SH-SY5Y (cell line): ENCODE measurements around the gene PCDHGC3.

Source experiments
- GATA2 ChIP-seq: IDR thresholded peaks from 2 replicates; pipeline ENCODE4 v1.6.1; 2011; ENCODE audit warnings: mild to moderate bottlenecking, low read depth, low read length
- GATA3 ChIP-seq: IDR thresholded peaks from 2 replicates; pipeline ENCODE4 v1.6.1; 2011; ENCODE audit warnings: low read depth, mild to moderate bottlenecking, low read length, moderate library complexity

Gene PCDHGC3

GRCh38 chr5:141510160-141510559, 34.4 kb downstream of the PCDHGC3 start:
- no peak for TF ChIP-seq GATA2
- no peak for TF ChIP-seq GATA3

DNA sequence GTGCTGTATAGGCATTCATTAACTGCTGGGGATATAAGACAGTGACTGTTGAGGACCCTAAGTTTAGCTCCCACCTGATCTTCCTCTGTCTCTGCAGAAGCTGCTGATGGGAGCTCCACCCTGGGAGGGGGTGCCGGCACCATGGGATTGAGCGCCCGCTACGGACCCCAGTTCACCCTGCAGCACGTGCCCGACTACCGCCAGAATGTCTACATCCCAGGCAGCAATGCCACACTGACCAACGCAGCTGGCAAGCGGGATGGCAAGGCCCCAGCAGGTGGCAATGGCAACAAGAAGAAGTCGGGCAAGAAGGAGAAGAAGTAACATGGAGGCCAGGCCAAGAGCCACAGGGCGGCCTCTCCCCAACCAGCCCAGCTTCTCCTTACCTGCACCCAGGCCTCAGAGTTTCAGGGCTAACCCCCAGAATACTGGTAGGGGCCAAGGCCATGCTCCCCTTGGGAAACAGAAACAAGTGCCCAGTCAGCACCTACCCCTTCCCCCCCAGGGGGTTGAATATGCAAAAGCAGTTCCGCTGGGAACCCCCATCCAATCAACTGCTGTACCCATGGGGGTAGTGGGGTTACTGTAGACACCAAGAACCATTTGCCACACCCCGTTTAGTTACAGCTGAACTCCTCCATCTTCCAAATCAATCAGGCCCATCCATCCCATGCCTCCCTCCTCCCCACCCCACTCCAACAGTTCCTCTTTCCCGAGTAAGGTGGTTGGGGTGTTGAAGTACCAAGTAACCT, 35.3 kb downstream of the PCDHGC3 start:
- TF ChIP-seq GATA2 (no peak), GATA3 (no peak)

- no peak for TF ChIP-seq GATA2
- no peak for TF ChIP-seq GATA3
These were observed 36.1 kb downstream of the PCDHGC3 start for GRCh38 chr5:141511771-141512325.

- TF ChIP-seq GATA2: no peak
- no peak for TF ChIP-seq GATA3
These were observed 36.7 kb downstream of the PCDHGC3 start for GRCh38 chr5:141512390-141512910.

DNA sequence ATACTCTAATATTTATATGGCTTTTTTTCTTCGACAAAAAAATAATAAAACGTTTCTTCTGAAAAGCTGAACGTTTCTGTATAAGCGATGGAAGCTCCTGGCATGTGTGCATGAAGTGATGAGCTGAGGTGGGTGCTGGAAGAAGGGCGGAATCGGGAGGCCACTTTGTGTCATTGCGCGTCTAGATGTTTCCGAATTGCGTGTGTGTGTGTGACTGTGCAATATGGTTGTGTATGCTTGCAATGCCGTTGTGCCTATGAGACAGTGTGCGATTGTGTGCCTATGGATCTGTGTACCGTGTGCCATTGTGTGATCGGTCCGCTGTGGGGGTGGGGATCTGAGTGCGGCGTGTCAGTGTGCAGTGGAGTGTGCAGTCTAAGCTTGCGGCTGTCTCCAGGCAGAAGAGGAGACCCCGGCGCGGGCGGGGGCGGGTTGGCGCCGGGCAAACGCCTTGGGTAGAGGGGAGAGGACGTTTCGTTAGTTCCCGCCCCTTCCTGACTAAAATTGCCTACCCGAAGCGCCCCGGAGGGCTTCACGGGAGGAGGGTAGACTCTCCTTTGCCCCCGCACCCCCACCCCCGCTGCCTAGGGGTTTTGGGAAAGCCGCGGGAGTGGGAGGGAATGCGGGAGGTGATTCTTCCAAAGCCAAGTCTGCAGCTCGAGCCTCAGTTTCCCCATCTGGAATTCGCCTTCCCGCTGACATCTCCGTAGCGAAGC, 37.3 kb downstream of the PCDHGC3 start:
- TF ChIP-seq GATA3: no peak
- no peak for TF ChIP-seq GATA2

DNA sequence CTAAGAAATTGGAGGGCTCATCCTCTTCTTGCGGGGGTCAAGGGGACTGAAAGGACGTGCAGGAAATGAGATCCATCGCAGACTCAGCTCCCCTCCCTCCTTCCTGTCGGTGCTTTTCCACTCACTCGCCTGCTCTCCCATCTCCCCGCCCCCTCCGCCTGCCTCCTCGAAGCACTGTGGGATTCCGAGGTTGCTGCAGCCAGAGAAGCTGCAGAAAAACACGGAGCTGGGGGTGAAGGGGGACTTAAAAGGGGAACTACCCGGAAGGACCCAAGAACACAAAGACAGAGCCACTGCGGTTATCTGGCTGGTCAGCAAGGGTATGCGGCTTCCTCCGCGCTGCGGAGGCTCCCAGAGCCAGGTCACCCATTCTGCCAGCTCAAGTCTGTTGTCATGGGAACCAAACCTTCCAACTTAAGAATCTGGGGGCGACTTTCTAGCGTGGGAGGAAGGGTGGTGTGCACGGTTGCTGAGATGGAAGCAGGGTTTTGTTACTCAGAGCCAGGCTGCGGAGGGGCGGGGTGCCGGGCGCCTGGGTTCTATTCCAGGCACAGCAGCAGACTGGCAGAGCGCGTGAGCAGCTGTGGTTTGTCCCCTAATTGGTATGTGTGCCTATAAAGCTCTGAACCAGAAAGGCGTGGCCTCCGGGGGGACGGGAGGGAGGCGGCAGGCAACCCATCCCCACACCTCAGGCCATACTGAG, 38.0 kb downstream of the PCDHGC3 start:
- TF ChIP-seq GATA3 (no peak), GATA2 (peak; percentile 10; the same call in 1 of the 2 replicates)

- TF ChIP-seq GATA3 (no peak), GATA2 (no peak)
These were observed 38.8 kb downstream of the PCDHGC3 start for GRCh38 chr5:141514330-141515133.

- TF ChIP-seq GATA2 (no peak), GATA3 (no peak)
These were observed 39.4 kb downstream of the PCDHGC3 start for GRCh38 chr5:141515141-141515540.

DNA sequence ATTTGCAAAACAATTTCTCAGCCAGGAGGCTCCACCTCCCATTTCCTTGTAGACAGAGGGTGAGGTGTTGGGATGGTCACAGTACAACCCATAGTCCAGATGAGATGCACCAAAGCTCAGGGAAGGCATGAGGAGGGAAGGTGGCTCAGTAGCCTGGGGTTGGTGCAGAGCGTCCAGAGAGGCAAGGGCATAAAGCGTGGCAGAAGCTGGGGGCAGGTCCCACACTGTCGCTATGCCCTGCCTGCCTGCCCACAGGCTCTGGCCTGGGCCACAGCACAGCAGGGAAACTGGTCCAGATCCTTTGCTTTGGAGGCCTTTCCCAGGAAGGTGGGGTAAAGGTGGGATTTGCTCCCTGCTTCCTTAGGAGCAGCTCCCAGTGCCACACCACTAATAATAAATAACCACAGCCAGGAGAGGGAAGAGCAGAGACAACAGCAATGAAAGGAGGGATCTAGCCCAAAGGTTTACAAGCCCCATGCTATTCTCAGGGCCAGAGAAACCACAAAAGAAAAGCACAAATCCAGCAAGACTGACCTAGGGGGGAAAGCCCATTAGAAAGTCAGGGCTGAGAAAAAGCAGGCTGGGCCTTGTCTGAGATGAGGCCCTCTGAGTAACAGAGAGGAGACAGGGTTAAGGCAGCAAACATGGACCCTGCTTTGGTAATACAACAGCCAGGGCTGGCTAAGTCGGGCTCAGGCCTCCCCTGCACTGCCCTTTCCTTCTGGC, 40.3 kb downstream of the PCDHGC3 start:
- TF ChIP-seq GATA2 (no peak), GATA3 (no peak)

- TF ChIP-seq GATA3: no peak
- TF ChIP-seq GATA2: no peak
These were observed 40.9 kb downstream of the PCDHGC3 start for GRCh38 chr5:141516672-141517025.

- TF ChIP-seq GATA3: no peak
- no peak for TF ChIP-seq GATA2
These were observed 41.5 kb downstream of the PCDHGC3 start for GRCh38 chr5:141517312-141517711.

DNA sequence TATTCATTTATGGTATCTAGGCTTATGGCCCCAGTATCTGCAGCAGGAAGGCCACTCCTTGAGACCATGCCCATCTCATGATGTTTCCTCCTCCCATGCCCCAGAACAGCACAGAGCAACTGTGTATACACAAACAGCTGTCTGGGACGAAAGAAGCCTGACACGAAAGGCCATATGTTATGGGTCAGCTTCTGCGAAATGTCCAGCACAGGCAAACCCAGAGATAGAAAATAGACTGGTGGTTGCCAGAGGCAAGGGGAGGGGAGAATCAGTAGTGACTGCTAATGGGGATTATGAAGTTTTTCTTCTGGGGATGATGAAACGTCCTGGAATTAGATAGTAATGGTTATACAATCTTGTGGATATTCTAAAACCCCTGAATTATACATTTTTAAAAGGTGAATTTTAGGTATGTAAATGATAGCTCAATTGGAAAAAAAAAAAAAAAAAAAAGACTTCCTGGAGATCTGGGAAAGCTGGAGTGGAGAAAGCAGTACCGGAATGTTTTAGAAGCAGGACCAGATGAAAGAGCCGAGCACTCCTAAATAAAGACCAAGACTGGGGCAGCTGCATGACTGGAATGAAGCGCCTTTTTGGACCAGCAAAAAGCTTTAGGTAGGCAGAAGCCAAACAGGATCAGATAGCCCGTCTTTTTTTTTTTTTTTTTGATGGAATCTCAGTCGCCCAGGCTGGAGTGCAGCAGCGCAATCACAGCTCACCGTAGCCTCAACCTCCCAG, 42.3 kb downstream of the PCDHGC3 start:
- peak; percentile 44 for TF ChIP-seq GATA2
- no peak for TF ChIP-seq GATA3

GRCh38 chr5:141518618-141519015, 42.9 kb downstream of the PCDHGC3 start:
- no peak; the same call in 1 of the 2 replicates for TF ChIP-seq GATA2
- TF ChIP-seq GATA3: no peak
